HFF-Myc (cell line): ENCODE results near the gene HS1BP3.

Experiments used
- DNase-seq: peaks from one replicate; pipeline ENCODE4 v3.0.0-alpha.2; 2011; ENCODE audit warnings: low read depth; ENCODE audit errors: extremely low read depth
- H3K4me3 ChIP-seq: replicated peaks from 2 replicates; pipeline ENCODE4 v1.5.1; 2011; ENCODE audit warnings: low read depth, mild to moderate bottlenecking, control low read depth, low read length
- TF ChIP-seq, protein P1 (sequence below): IDR thresholded peaks from 2 replicates; pipeline ENCODE4 v1.5.1; 2012; ENCODE audit warnings: mild to moderate bottlenecking, low read depth, low read length, control low read depth; ENCODE audit errors: missing control alignments

The HS1BP3 gene

DNA sequence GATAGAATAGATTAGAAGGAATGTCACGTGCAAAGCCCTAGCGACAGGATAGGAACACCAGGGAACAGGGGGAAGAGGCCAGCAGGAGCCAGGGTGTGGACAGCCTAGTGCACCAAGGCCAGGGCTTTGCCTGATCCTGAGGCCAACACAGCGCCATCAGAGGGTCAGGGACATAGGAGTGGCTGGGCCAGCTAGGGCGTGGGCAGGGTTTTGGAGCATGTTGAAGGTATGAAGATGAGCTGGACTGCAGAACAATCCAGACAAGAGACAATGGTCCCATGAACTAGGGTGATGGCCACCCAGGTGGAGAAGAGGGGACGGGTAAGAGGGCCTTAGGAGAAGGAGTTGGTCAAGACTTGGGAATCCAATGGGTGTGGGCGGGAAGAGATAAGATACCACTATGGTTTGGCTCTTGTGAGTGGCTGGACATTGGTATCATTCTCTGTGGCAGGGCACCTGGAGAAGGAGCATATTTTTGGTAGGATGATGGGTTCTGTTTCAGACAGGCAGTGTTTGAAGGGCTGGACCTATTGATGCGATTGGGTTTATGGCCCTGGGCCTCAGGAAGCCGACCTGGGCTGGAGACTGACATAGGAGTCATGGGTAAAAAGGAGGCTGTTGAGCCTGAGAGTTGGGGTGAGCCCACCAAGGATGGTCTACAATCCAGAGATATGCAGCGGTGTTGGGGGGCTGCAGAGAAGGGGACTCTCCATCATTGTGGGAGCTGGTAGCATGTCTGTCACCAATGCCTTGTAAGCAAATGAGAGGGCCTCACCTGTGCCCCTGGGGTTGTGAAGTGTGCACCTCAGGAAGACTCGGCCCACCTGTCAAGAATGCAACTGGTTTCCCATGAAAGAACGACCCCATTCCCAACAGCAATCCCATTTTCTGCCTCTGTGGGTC lies 2.0 kb upstream of the HS1BP3 start:
- TF ChIP-seq, protein P1, sequence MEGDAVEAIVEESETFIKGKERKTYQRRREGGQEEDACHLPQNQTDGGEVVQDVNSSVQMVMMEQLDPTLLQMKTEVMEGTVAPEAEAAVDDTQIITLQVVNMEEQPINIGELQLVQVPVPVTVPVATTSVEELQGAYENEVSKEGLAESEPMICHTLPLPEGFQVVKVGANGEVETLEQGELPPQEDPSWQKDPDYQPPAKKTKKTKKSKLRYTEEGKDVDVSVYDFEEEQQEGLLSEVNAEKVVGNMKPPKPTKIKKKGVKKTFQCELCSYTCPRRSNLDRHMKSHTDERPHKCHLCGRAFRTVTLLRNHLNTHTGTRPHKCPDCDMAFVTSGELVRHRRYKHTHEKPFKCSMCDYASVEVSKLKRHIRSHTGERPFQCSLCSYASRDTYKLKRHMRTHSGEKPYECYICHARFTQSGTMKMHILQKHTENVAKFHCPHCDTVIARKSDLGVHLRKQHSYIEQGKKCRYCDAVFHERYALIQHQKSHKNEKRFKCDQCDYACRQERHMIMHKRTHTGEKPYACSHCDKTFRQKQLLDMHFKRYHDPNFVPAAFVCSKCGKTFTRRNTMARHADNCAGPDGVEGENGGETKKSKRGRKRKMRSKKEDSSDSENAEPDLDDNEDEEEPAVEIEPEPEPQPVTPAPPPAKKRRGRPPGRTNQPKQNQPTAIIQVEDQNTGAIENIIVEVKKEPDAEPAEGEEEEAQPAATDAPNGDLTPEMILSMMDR = no peak
- DNase-seq = no peak
- no peak overlapping the region for H3K4me3 ChIP-seq

DNA sequence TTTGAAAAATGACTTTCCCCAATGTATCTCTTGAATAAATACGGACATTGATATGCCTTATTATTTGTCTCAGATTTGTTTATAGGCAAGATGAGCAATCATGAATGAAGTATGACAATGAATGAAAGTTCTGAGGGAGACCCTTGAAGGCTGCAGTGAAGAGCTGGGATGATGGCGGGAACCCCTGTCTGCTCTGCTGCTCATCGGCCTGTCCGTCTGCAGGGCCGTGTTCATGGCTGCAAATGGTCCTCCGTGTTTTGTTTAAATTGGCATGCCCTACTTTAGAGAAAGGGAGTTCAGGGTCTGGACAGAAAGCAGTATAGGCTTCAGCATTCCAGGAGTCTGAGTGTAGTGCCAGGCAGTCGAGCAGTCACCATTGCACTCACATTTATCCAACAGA lies 1.2 kb upstream of the HS1BP3 start:
- no peak for DNase-seq
- TF ChIP-seq, protein P1 = no peak
- no peak overlapping the region for H3K4me3 ChIP-seq

DNA sequence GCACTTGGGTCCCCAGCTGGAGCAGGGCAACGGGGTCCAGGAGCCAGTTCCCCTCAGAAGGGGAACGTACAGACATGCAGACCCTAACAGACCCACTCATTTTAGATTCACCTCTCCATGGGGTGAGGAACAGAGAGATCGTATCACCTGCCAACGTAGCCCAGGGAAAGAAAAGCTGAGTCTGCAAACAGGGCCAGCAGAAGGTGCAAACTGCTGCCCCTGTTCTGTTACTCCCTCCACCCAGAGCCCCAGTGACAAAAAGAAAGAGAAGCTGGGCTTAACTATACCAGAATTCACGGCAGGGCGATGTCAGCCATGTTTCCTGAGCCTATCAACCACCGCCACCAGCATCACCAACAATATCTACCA lies 817 bp upstream of the HS1BP3 start:
- TF ChIP-seq, protein P1 = no peak
- DNase-seq = no peak
- H3K4me3 ChIP-seq = peak overlapping the region; percentile 84; the same call in 1 of the 2 replicates

DNA sequence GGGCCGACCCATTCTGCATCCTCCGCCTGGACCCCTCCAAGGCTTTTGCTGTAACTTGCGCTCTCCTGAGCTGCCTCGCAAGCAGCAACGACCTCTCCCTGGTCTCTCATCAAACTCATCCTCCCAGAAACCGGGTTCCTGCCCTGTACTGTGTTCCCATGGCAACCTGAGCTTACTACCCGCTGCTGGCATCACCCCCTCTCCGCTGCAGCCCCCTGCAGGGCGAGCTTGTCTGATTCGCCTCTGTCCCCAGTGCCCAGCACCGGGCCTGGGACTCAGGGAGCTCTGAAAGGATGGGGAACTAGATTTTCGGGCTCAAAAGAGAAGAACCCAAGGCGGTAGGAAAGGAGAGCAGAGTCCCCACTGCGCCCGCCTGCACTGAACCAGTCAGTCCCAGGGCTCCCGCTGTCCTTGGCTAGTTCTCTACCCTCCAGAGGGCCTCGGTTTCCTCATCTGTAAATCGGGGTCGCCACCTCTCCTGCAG lies 463 bp downstream of the HS1BP3 start:
- H3K4me3 ChIP-seq = peak overlapping the region; percentile 84
- no peak for DNase-seq
- TF ChIP-seq, protein P1 = no peak

DNA sequence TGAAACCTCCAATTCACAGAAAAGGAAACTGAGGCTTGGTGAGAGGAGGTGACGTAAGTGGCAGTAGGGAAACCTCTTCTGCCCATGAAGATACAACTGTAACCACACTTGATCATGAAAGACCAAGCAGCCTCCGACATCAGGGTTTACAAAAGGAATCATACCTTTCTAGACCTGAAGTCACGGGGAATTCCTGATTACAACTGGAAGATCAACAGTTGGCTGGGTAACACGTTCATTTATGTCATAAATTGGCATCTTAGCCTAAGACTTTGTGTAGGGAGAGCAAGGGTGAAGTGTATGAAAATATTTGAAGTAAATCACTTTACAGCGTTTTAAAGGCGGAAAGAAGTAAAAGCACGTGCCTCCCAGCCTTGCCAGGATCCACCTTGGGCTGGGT lies 922 bp downstream of the HS1BP3 start:
- TF ChIP-seq, protein P1 = no peak
- peak overlapping the region; percentile 84 for H3K4me3 ChIP-seq

DNA sequence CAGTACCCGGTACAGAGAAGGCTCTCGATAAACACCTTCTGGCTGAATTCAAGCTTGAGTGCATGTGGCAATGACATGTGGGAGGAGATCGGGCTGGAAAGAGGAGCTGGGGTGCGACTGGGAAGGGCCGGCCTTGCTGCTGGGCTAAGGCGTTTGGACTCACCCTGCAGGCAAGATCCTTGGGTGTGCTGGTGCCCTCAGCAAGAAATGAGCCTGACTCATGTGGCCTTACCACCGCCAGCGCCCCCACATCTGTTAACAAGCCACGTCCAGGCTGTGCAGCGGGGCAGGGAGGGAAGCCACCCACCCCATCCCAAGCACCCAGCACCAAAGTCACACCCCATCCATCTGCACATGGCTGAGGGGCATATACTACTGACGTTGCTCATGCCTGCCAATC lies 1.3 kb downstream of the HS1BP3 start:
- TF ChIP-seq, protein P1 = no peak
- H3K4me3 ChIP-seq = no peak overlapping the region
- DNase-seq = no peak

More for the DNA sequence above, 922 bp downstream of the HS1BP3 start:
- no peak for DNase-seq

DNA sequence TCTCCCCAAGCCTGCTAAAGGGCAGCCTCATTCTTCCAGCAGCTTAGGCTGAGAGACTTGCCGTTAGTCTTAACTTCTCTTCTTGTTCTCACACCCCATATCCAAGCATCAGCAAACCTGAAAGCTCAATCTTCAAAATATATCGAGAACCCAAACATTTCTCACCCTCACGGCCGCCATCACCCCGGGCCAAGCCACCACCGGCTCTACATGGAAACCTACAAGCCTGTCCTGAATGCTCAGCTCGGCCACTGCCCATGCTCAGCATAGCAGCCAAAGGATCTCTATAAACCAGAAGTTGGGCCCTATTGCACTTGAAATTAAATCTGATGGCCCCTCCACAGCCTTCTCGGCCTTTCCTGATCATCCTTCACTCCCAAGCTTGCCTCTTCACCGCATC lies 2.1 kb downstream of the HS1BP3 start:
- TF ChIP-seq, protein P1 = no peak
- no peak for DNase-seq
- no peak overlapping the region for H3K4me3 ChIP-seq
